ENCODE data around the gene TEAD1. TPM values are rescaled to one million over a fixed set of nuclear protein-coding genes. Genes with fewer than 3 reads are reported as not detected.

Gene TEAD1
- polyA plus RNA-seq, 1 donor from 2014 or later = 12.2 TPM

- Histone ChIP-seq H2AFZ (ENCODE audit: low read depth, low read length) (no peak overlapping the region), H3K9ac (ENCODE audit: low read length) (no peak overlapping the region), H3K79me2 (replicated peaks; ENCODE audit: insufficient read depth, low read length) (no peaks in the 10 kb centered on the region), H3K4me2 (ENCODE audit: low read length) (no peak overlapping the region), H4K20me1 (ENCODE audit: insufficient read depth) (no peaks in the 10 kb centered on the region), H3F3A (ENCODE audit: insufficient read depth, low read length, poor library complexity, severe bottlenecking) (no peaks in the 10 kb centered on the region), H3K36me3 (ENCODE audit: insufficient read depth, low read length) (no peaks in the 10 kb centered on the region), H3K9me2 (ENCODE audit: insufficient read depth, low read length) (no peaks in the 10 kb centered on the region), H3K27me3 (ENCODE audit: insufficient read depth, low read depth, low read length) (no peaks in the 10 kb centered on the region), H3K27ac (ENCODE audit: low read length) (no peak overlapping the region), H3K4me3 (ENCODE audit: low read length) (no peak overlapping the region), H3K9me3 (ENCODE audit: low read length) (no peaks in the 10 kb centered on the region)
- TF ChIP-seq EP300 (conservative IDR thresholded peaks at IDR 0.05; ENCODE audit: poor library complexity, severe bottlenecking) = no peak
- TF ChIP-seq REST (IDR thresholded peaks at IDR 0.05; ENCODE audit: borderline replicate concordance) = no peak
- TF ChIP-seq SMC3 (conservative IDR thresholded peaks at IDR 0.05; ENCODE audit: poor library complexity) = no peak
- no peak for TF ChIP-seq MXI1 (conservative IDR thresholded peaks at IDR 0.05; ENCODE audit: poor library complexity, severe bottlenecking)
- no peak for TF ChIP-seq RAD21 (conservative IDR thresholded peaks at IDR 0.05)
- TF ChIP-seq TAF1 (IDR thresholded peaks at IDR 0.05; ENCODE audit: low read depth) = no peak
- TF ChIP-seq EZH2 (IDR thresholded peaks at IDR 0.05; ENCODE audit: borderline replicate concordance, insufficient read depth, low read length, poor library complexity, severe bottlenecking) = no peak
- TF ChIP-seq CTCF (IDR thresholded peaks at IDR 0.05; ENCODE audit: poor library complexity, severe bottlenecking) = no peak
- TF ChIP-seq POLR2AphosphoS5 (IDR thresholded peaks at IDR 0.05) = no peak
These were observed 288.8 kb downstream of the TEAD1 start for GRCh38 chr11:12963051-12963450.

- Histone ChIP-seq H3K79me2 (replicated peaks; ENCODE audit: insufficient read depth, low read length) (no peaks in the 10 kb centered on the region), H4K20me1 (ENCODE audit: insufficient read depth) (no peaks in the 10 kb centered on the region), H3K36me3 (ENCODE audit: insufficient read depth, low read length) (no peaks in the 10 kb centered on the region), H3K4me2 (ENCODE audit: low read length) (no peak overlapping the region), H3K27ac (ENCODE audit: low read length) (no peak overlapping the region), H3K27me3 (ENCODE audit: insufficient read depth, low read depth, low read length) (no peaks in the 10 kb centered on the region), H2AFZ (ENCODE audit: low read depth, low read length) (no peak overlapping the region), H3F3A (ENCODE audit: insufficient read depth, low read length, poor library complexity, severe bottlenecking) (no peaks in the 10 kb centered on the region), H3K9ac (ENCODE audit: low read length) (no peak overlapping the region), H3K4me3 (ENCODE audit: low read length) (no peak overlapping the region), H3K9me2 (ENCODE audit: insufficient read depth, low read length) (no peaks in the 10 kb centered on the region), H3K9me3 (ENCODE audit: low read length) (no peaks in the 10 kb centered on the region)
- TF ChIP-seq CTCF (IDR thresholded peaks at IDR 0.05; ENCODE audit: poor library complexity, severe bottlenecking) = peak; percentile 74
- TF ChIP-seq EP300 (conservative IDR thresholded peaks at IDR 0.05; ENCODE audit: poor library complexity, severe bottlenecking) = no peak
- TF ChIP-seq POLR2AphosphoS5 (IDR thresholded peaks at IDR 0.05) = no peak
- TF ChIP-seq TAF1 (IDR thresholded peaks at IDR 0.05; ENCODE audit: low read depth) = no peak
- TF ChIP-seq REST (IDR thresholded peaks at IDR 0.05; ENCODE audit: borderline replicate concordance) = no peak
- TF ChIP-seq EZH2 (IDR thresholded peaks at IDR 0.05; ENCODE audit: borderline replicate concordance, insufficient read depth, low read length, poor library complexity, severe bottlenecking) = no peak
- no peak for TF ChIP-seq MXI1 (conservative IDR thresholded peaks at IDR 0.05; ENCODE audit: poor library complexity, severe bottlenecking)
- TF ChIP-seq RAD21 (conservative IDR thresholded peaks at IDR 0.05) = peak; percentile 73
- peak; percentile 76 for TF ChIP-seq SMC3 (conservative IDR thresholded peaks at IDR 0.05; ENCODE audit: poor library complexity)
These were observed 289.7 kb downstream of the TEAD1 start for GRCh38 chr11:12963792-12964536.

Data from neural cell (in vitro differentiated cells).